ENCODE results near the gene EDIL3.
A peak's percentile ranks its signal among the peaks of the same experiment; 100 is the strongest.

The EDIL3 gene

GRCh38 chr5:83956386-83956785 is 428.3 kb downstream of the EDIL3 start:
- no peak for ATAC-seq
- no peak for DNase-seq

GRCh38 chr5:83955916-83956315 is 428.8 kb downstream of the EDIL3 start:
- ATAC-seq = no peak
- DNase-seq = no peak

- ATAC-seq (no peak), DNase-seq (no peak)
Observed at GRCh38 chr5:83947763-83948162, 436.9 kb downstream of the EDIL3 start.

- DNase-seq (no peak), ATAC-seq (no peak)
Observed at GRCh38 chr5:83946516-83946915, 438.2 kb downstream of the EDIL3 start.

- no peak for DNase-seq
- ATAC-seq = no peak
Observed at GRCh38 chr5:83942155-83942554, 442.5 kb downstream of the EDIL3 start.

GRCh38 chr5:83937837-83938236 is 446.8 kb downstream of the EDIL3 start:
- no peak for ATAC-seq

GRCh38 chr5:83931969-83932368 is 452.7 kb downstream of the EDIL3 start:
- ATAC-seq = no peak
- DNase-seq = no peak

More at GRCh38 chr5:83937837-83938236, 446.8 kb downstream of the EDIL3 start:
- DNase-seq = no peak

GRCh38 chr5:83927140-83927733 is 457.4 kb downstream of the EDIL3 start:
- ATAC-seq (no peak), DNase-seq (peak; percentile 49)

GRCh38 chr5:83925955-83926337 is 458.7 kb downstream of the EDIL3 start:
- no peak for ATAC-seq
- no peak for DNase-seq

- DNase-seq (no peak), ATAC-seq (no peak)
Observed at GRCh38 chr5:83925321-83925954, 459.2 kb downstream of the EDIL3 start.

GRCh38 chr5:83924891-83925290 is 459.8 kb downstream of the EDIL3 start:
- DNase-seq = no peak
- ATAC-seq = no peak

GRCh38 chr5:83924171-83924570 is 460.5 kb downstream of the EDIL3 start:
- no peak for ATAC-seq
- DNase-seq = no peak

GRCh38 chr5:83922699-83923098 is 462.0 kb downstream of the EDIL3 start:
- DNase-seq (no peak), ATAC-seq (no peak)

GRCh38 chr5:83921666-83922193 is 462.9 kb downstream of the EDIL3 start:
- no peak for ATAC-seq
- no peak for DNase-seq

- DNase-seq (no peak), ATAC-seq (no peak)
Observed at GRCh38 chr5:83919071-83920041, 465.3 kb downstream of the EDIL3 start.

GRCh38 chr5:83917261-83917908 is 467.3 kb downstream of the EDIL3 start:
- DNase-seq (no peak), ATAC-seq (no peak)

GRCh38 chr5:83914662-83915418 is 469.8 kb downstream of the EDIL3 start:
- ATAC-seq (no peak), DNase-seq (no peak)

- DNase-seq = no peak
- no peak for ATAC-seq
Observed at GRCh38 chr5:83914199-83914598, 470.5 kb downstream of the EDIL3 start.

- DNase-seq (no peak), ATAC-seq (no peak)
Observed at GRCh38 chr5:83913593-83913992, 471.1 kb downstream of the EDIL3 start.

- ATAC-seq (no peak), DNase-seq (no peak)
Observed at GRCh38 chr5:83911367-83911919, 473.2 kb downstream of the EDIL3 start.

GRCh38 chr5:83900306-83900705 is 484.4 kb downstream of the EDIL3 start:
- no peak for ATAC-seq
- no peak for DNase-seq
